ENCODE data around the gene DERA.
"Not testable (repeated sequence)": the region's sequence is repeated elsewhere in the genome, so short reads cannot be mapped to it uniquely, and the experiment has no call there.

Gene DERA

DNA sequence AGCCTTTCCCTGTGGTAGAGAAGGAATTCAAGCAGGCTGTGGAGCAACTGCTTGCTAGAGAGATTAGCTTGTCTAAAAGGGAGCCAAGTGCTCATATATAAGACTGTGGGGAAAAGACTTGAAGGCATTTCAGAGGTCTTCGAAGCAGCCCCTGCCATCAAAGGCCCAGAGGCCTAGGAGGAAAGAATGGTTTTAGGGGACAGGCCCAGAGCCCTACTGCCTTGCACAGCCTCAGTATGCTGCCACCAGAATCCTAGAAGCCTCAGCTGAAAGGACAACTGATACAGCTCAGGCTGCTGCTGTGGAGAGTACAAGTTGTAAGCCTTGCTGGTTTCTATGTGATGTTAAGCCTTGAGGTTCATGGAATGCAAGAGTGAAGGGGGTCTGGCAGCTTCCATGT is 109.9 kb downstream of the DERA start:
- no peak for TF ChIP-seq GATA1 (IDR thresholded peaks at IDR 0.05; ENCODE audit: low read depth, low read length)
- no peak for TF ChIP-seq POLR2A (IDR thresholded peaks at IDR 0.05; ENCODE audit: low read length)
- no peak for DNase-seq

DNA sequence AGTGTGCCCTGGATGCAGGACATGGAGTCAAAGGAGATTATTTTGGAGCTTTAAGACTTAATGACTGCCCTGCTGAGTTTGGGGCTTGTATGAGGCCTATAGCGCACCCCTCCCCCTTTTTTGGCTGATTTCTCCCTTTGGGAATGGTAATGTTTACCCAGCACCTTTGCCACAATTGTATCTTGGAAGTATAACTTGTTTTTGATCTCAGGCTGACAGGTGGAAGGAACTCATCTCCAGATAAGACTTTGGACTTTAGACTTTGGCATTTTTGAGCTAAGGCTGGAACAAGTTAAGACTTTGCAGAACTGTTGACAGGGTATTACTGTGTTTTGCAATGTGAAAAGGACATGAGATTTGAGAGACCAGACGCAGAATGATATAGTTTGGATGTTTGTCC is 110.5 kb downstream of the DERA start:
- DNase-seq = no peak
- TF ChIP-seq POLR2A (IDR thresholded peaks at IDR 0.05; ENCODE audit: low read length) (no peak), GATA1 (IDR thresholded peaks at IDR 0.05; ENCODE audit: low read depth, low read length) (no peak)

DNA sequence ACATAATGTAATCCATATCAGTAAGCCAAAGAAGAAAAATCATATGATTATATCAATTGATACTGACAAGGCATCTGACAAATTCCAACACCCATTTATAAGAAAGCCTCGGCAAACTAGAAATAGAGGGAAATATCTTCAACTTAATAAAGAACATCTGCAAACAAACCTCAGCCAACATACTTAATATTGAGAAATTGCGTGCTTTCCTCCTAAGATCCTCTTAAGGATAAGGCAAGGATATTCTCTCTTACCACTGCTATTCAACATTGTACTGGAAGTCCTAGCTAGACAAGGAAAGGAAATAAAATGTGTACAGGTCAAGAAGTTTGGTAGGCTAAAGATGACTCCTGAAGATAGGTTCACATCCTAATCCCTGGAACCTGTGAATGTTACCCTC is 115.9 kb downstream of the DERA start:
- no peak for TF ChIP-seq POLR2A (IDR thresholded peaks at IDR 0.05; ENCODE audit: low read length)
- TF ChIP-seq GATA1 (IDR thresholded peaks at IDR 0.05; ENCODE audit: low read depth, low read length) = no peak
- no peak for DNase-seq

DNA sequence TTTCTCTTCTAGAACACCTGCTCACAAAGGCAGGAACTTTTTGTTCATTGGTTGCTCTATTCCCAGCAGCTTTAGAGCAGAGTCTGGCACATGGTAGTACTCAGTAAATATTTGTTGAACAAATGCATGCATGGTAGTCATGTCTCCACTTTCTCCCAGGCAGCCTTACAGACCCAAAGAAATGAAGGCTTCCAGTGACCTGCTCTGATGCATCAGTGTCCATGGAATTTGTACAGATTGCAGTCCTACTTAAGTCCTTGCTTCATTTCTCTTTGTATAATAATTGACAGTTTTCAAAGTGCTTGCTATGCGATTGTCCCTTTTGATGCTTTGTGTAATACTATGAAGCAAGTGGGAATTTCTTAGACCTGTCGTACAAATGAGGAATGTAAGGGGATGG is 119.6 kb downstream of the DERA start:
- no peak for DNase-seq
- TF ChIP-seq GATA1 (IDR thresholded peaks at IDR 0.05; ENCODE audit: low read depth, low read length) (no peak), POLR2A (IDR thresholded peaks at IDR 0.05; ENCODE audit: low read length) (no peak)

DNA sequence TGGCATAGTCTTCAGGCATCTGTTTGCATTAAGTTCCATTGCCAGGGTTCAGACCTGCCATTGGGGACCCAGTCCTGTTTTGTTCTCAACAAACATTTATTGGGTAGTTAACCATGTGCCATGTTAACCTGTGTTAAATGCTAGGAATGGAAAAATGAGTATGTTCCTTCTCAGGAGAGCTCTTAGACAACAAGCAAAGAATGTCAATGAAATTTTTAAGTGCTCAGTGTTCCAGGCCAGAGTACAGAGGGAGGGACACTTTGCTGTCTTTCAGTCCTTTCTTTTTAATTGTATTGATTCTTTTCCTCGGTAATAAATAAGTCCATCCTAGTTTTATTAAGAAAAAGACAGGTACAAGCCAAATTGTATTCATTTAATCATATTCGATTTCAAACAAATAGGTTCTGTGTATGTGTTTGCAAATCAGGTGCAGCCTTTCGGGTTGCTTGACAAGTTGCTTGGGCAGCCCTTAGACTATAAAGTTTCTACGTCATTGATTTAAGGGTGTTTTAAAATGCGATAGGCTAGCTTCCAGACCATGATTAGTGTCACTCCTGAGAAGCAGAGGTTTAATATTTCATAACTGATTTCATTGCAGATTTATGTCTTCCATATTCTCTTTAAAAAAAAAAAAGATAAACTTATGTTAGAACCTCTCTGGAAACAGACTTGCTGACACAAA is 123.1 kb downstream of the DERA start:
- no peak for DNase-seq
- no peak for TF ChIP-seq GATA1 (IDR thresholded peaks at IDR 0.05; ENCODE audit: low read depth, low read length)
- no peak for TF ChIP-seq POLR2A (IDR thresholded peaks at IDR 0.05; ENCODE audit: low read length)

DNA sequence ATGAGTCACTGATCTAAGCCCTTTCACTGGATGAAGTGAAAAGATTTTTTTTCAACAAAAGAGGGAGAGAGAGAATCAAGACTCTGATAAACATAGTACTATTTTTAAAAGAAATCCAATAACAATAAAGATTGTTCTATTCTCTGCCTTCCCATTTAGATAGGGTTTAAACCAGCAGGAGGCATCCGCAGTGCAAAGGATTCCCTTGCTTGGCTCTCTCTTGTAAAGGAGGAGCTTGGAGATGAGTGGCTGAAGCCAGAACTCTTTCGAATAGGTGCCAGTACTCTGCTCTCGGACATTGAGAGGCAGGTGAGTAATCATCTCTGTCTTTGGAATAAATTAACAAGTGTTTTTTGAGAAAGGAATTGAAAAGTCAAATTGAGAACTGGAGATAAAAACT is 124.9 kb downstream of the DERA start:
- DNase-seq = no peak
- TF ChIP-seq POLR2A (IDR thresholded peaks at IDR 0.05; ENCODE audit: low read length) (no peak), GATA1 (IDR thresholded peaks at IDR 0.05; ENCODE audit: low read depth, low read length) (no peak)

DNA sequence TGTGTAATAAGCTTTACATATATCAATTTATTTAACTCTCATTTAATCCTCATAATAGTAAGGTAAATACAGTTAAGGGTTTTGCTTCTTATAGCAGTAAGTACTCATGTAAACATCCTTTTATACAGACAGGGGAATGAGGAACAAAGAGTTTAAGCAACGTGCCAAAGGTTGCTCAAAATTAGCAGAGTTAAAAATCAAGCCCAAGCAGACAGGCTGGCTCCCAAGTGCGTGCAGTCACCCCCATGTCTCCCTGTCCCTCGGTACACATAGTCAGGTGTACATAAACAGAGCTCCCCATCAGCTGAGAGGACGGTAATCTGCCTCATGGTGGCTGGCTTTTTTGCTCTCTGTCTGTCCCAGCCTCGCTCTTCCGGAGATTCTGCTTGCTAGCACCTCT is 126.4 kb downstream of the DERA start:
- no peak for TF ChIP-seq GATA1 (IDR thresholded peaks at IDR 0.05; ENCODE audit: low read depth, low read length)
- TF ChIP-seq POLR2A (IDR thresholded peaks at IDR 0.05; ENCODE audit: low read length) = no peak
- DNase-seq = no peak

DNA sequence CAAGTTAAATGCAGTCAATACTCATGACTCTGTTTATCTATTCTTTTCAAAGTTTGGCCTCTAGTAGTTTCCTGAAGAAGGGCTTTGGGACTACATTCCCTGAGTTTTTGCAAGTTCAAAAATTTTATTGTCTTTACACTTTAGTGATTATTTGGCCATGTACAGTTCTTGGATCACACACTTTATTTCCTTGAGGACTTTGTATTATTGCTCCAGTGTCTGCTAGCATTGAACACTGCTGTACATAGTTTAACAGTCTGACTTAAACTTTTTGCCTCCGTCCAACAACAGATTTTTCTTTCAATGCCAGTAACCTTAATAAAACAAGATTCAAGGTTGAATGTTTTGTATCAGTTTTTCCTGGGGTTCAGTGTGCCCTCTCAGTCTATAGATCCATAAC is 132.3 kb downstream of the DERA start:
- no peak for TF ChIP-seq POLR2A (IDR thresholded peaks at IDR 0.05; ENCODE audit: low read length)
- TF ChIP-seq GATA1 (IDR thresholded peaks at IDR 0.05; ENCODE audit: low read depth, low read length) = no peak

DNA sequence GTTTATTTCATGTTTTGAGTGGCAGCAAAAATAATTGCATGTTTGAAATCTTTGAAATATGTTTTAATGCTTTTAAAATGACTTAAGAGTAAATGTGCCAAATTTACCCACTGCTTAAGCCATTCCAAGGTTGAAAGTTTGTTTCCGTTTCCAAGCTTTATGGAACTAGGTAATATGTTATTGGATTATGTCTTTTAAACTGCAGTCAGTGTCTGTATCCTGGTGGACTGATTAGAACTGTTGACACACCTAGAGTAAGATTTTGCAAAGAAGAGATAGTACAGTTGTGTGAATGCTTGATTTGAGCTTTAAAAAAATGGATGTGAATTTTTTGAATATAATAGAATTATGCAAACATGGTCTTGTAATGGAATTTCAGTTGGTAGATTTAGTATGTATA is 135.1 kb downstream of the DERA start:
- TF ChIP-seq GATA1 (IDR thresholded peaks at IDR 0.05; ENCODE audit: low read depth, low read length) = no peak
- no peak for TF ChIP-seq POLR2A (IDR thresholded peaks at IDR 0.05; ENCODE audit: low read length)
- DNase-seq = no peak

More for the DNA sequence above, 132.3 kb downstream of the DERA start:
- DNase-seq = no peak

DNA sequence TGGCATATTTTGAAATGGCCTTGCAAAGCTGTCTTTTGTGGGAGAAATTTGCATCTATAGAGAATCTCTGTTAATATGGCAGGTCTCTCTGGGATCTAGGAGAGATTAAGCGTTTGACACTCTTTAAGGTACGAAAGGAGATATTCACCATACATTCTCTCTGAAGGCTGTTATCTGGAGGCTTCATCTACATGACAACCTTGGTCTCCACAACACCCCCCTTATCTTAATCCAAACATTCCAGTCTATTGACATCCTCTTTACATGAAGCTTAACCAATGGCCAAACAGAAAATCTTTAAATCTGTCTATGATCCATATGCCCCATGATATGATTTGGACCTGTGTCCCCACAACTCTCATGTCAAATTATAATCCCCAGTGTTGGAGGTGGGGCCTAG is 137.4 kb downstream of the DERA start:
- no peak for TF ChIP-seq POLR2A (IDR thresholded peaks at IDR 0.05; ENCODE audit: low read length)
- TF ChIP-seq GATA1 (IDR thresholded peaks at IDR 0.05; ENCODE audit: low read depth, low read length) = no peak
- DNase-seq = no peak

DNA sequence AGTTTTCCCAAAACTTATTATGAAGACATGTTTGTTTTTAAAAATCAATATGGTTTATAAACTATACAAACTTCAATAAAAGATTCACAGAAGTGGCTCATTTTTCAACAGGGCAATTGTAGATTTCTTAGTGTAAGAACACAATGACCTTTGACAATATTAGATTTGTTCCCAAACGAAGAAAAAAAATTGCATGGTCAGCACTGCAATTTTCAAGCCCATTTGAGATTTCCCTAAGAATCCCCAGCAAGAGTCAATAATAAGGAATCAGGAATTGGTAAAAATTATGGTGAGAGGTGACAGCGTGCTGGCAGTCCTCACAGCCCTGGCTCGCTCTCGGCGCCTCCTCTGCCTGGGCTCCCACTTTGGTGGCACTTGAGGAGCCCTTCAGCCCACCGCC is 145.8 kb downstream of the DERA start:
- DNase-seq = no peak
- TF ChIP-seq POLR2A (IDR thresholded peaks at IDR 0.05; ENCODE audit: low read length) = no peak
- no peak for TF ChIP-seq GATA1 (IDR thresholded peaks at IDR 0.05; ENCODE audit: low read depth, low read length)

DNA sequence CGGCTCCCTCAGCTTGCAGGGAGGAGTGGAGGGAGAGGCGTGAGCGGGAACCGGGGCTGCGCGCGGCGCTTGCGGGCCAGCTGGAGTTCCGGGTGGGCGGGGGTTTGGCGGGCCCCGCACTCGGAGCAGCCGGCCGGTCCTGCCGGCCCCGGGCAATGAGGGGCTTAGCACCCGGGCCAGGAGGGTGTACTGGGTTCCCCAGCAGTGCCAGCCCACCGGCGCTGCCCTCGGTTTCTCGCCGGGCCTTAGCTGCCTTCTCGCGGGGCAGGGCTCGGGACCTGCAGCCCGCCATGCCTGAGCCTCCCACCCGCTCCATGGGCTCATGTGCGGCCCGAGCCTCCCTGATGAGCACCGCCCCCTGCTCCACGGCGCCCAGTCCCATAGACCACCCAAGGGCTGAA is 146.2 kb downstream of the DERA start:
- DNase-seq = not testable (repeated sequence)

DNA sequence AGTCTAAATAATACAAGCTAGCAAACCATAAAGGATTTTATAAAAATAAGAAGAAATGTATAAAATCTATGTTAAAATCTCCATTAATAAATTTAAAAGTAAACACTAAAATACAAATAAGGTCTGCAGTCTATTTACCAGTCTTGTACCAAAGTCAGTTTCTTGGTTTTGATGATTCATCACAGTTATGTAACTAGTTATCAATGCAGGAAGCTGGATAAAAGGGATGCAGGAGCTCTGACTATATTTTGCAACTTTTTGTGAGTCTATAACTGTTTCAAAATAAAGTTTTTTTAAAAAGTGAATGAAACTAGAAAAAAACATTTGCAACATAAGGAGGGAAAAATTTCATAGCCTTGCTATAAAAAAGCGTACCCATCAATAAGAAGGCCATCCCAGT is 151.5 kb downstream of the DERA start:
- TF ChIP-seq GATA1 (IDR thresholded peaks at IDR 0.05; ENCODE audit: low read depth, low read length) (no peak), POLR2A (IDR thresholded peaks at IDR 0.05; ENCODE audit: low read length) (no peak)
- no peak for DNase-seq

DNA sequence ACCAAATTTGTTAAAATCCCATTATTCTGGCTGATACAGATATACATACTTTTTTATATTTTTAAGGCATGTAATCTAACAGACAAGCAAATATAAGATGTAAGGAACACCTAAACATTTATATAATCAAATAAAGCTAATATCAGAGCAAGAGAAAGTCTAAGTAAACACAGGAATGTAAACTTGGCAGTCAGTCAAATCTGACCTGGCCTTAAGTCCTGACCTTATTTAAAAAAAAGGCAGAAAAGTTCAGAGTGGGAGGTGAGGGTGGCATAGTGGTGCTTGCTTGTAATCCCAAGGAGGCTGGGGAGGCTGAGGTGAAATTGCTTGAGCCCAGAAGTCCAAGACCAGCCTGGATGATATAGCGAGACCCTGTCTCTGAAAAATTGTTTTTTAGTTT is 152.6 kb downstream of the DERA start:
- no peak for DNase-seq
- TF ChIP-seq POLR2A (IDR thresholded peaks at IDR 0.05; ENCODE audit: low read length) (no peak), GATA1 (IDR thresholded peaks at IDR 0.05; ENCODE audit: low read depth, low read length) (no peak)

DNA sequence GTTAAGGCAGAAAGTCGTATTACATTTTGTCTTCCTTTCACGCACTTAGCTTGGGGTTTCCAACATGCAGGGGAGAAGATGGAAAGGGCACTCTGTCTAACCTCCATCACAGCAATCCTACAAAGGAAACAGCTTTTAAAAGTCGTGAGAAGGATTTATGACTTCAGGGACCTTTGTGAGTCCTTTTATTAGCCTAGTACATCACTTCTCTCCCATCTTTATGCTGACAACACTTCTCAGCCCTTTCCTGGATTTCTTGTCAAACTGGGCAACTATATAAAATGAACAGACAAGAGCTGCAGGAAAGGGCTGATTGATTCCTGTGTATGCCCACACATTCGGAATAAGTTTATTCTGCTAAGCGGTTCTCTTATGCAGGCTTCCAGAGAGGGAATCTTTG is 159.0 kb downstream of the DERA start:
- TF ChIP-seq POLR2A (IDR thresholded peaks at IDR 0.05; ENCODE audit: low read length) (no peak), GATA1 (IDR thresholded peaks at IDR 0.05; ENCODE audit: low read depth, low read length) (no peak)
- no peak for DNase-seq

DNA sequence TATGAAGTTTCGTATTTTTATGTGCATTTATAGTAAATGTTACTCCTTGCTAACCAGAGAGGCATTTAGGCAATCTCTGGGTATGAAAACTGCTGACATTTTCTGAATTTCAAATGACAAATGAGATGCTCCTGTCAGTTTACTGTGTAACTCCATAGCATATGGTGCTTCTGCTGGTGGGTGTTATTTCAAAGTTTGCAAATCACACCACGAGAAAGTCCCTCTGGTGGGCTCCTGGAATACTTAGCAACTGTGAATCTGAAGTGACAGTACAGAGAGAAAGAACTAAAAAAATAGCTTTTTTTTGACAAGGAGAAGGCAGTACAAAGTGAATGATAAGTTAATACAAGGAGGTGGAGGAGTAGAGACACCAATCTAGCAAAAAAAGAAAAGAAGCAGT is 161.5 kb downstream of the DERA start:
- no peak for DNase-seq
- TF ChIP-seq POLR2A (IDR thresholded peaks at IDR 0.05; ENCODE audit: low read length) = no peak
